GM13976 (cell line): ENCODE data around the gene NPDC1.

Source experiments
- DNase-seq: peaks from one replicate; pipeline ENCODE4 v3.0.0; 2012; ENCODE audit warnings: low spot score
- CTCF ChIP-seq: IDR thresholded peaks from 2 replicates; pipeline ENCODE4 v1.5.1; 2012; ENCODE audit warnings: borderline replicate concordance, mild to moderate bottlenecking; ENCODE audit not compliant: insufficient read depth; ENCODE audit errors: extremely low read depth, missing control alignments, control extremely low read depth
- in situ Hi-C: fragments of 300-500 bp; cut with MboI; formaldehyde crosslinking; loops from one replicate; pipeline ENCODE4 v1.12.0; 2022; ENCODE audit warnings: low sequenced_read_pairs, mixed read lengths, inconsistent platforms; ENCODE audit not compliant: unreplicated experiment

Gene NPDC1

GRCh38 chr9:137038916-137039315, 7.1 kb downstream of the NPDC1 start:
- in situ Hi-C loops = loop anchor here (10.0 kb wide), 1 partner anchor 264 kb away; no protein-coding TSS in a partner anchor
- no peak for DNase-seq
- no peak for TF ChIP-seq CTCF

DNA sequence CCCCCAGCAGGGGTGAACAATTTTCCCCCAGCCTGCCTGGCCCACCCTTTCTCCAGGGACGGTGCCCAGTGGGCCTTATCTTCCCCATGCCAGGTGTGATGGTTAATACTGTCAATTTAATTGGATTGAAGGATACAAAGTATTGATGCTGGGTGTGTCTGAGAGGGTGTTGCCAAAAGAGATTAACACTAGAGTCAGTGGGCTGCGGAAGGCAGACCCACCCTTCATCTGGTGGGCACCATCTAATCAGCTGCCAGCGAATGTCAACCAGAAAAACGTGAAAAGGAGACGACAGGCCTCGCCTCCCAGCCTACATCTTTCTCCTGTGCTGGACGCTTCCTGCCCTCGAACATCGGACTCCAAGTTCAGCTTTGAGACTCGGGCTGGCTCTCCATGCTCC, 8.5 kb downstream of the NPDC1 start:
- DNase-seq = no peak
- no peak for TF ChIP-seq CTCF
- in situ Hi-C loops = loop anchor here (10.0 kb wide), 1 partner anchor 263 kb away; no protein-coding TSS in a partner anchor

DNA sequence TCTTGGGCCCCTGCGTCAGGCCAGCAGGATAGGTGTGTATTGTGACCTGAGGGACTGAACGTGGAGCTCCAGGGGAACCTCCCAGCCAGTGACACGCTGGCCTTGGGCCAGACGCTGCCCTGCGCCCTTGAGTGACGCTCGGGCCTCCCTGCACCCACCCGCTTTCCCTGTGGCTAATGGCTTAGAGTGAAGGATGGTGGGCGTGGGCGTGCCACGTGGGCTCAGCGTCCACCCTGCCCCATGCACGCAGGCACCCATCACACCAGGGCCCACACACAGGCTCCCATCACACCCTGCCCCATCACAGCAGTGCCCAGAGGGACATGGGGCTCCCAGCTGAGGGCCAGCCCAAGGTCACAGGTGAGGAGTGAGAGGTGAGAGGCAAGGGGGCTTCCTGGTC, 8.9 kb downstream of the NPDC1 start:
- no peak for DNase-seq
- TF ChIP-seq CTCF = no peak
- in situ Hi-C loops = loop anchor here (10.0 kb wide), 1 partner anchor 262 kb away; no protein-coding TSS in a partner anchor

- no peak for DNase-seq
- in situ Hi-C loops = loop anchor here (10.0 kb wide), 1 partner anchor 261 kb away; no protein-coding TSS in a partner anchor
- TF ChIP-seq CTCF = no peak
These were observed 10.0 kb downstream of the NPDC1 start for GRCh38 chr9:137035937-137036336.

- no peak for DNase-seq
- TF ChIP-seq CTCF = no peak
- in situ Hi-C loops = loop anchor here (10.0 kb wide), 1 partner anchor 261 kb away; no protein-coding TSS in a partner anchor
These were observed 10.5 kb downstream of the NPDC1 start for GRCh38 chr9:137035507-137035834.

DNA sequence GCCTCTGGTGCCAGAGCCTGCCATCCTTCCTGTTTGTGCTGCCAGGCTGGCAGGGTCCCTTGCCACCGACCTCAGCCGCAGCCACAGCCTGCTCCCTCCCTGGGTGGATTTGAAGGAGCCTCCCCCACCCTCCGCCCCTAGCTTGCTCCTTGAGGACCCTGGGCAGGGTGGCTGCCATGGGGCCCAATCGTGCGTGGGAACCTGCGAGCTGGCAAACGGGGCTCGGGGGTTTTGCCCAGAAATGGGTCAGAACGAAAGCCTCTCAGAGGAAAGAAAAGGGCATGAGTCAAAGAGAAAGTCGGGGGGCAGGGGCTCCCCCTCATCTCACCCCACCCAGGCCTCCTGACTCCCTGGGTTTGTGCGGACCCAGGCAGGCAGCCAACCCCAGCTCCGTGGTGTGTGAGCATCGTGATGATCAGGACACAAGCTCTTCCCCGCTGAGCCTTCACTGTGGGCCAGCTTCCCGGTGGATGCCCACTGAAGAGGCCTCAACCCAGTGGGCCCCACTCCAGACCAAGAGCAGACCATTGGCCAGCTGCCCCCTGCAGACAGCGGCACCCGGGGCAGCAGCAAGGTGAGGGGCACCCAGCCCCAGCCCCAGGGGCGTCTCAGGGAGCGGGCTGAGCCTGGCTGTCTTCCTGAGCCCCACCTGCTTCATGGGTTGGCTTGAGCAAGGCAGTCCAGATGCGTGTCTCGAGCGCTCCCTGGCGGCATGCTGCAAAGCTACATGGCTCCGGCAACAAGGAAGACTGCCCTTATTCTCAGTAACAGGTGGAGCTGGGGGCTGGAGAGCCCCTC, 11.1 kb downstream of the NPDC1 start:
- peak; percentile 99 for TF ChIP-seq CTCF
- DNase-seq = peak; percentile 95
- in situ Hi-C loops = loop anchor here (10.0 kb wide), 1 partner anchor 260 kb away; no protein-coding TSS in a partner anchor
